ENCODE results near the gene PDE11A. TPM values are rescaled to one million over a fixed set of nuclear protein-coding genes. Genes with fewer than 3 reads are reported as not detected.

PDE11A gene
- total RNA-seq, 4 donors from 2014 or later: 0.82 to 16.2 (median 4.3) TPM

- intact Hi-C loops (cut with DNase I; ENCODE audit: low total_unique reads): no loop called here
- Histone ChIP-seq H3K4me3 (no peak overlapping the region), H3K27me3 (no peaks in the 10 kb centered on the region), H3K9me3 (no peaks in the 10 kb centered on the region), H3K27ac (no peak overlapping the region), H3K36me3 (no peaks in the 10 kb centered on the region), H3K4me1 (peaks cover 15 to 18% of the 10 kb centered on the region in 2 donors)
- in situ Hi-C loops (cut with MboI; ENCODE audit: low sequenced_read_pairs in 4 of 4): no loop called here
- ATAC-seq: no peak
- DNase-seq: no peak
- no peak for TF ChIP-seq POLR2A (IDR thresholded peaks at IDR 0.05)
- TF ChIP-seq, protein P1, sequence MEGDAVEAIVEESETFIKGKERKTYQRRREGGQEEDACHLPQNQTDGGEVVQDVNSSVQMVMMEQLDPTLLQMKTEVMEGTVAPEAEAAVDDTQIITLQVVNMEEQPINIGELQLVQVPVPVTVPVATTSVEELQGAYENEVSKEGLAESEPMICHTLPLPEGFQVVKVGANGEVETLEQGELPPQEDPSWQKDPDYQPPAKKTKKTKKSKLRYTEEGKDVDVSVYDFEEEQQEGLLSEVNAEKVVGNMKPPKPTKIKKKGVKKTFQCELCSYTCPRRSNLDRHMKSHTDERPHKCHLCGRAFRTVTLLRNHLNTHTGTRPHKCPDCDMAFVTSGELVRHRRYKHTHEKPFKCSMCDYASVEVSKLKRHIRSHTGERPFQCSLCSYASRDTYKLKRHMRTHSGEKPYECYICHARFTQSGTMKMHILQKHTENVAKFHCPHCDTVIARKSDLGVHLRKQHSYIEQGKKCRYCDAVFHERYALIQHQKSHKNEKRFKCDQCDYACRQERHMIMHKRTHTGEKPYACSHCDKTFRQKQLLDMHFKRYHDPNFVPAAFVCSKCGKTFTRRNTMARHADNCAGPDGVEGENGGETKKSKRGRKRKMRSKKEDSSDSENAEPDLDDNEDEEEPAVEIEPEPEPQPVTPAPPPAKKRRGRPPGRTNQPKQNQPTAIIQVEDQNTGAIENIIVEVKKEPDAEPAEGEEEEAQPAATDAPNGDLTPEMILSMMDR (IDR thresholded peaks at IDR 0.05 in 4 of 5, conservative IDR thresholded peaks at IDR 0.05 in 1 of 5): no peak
These were observed 162.6 kb downstream of the PDE11A start for GRCh38 chr2:177909962-177910361.

GRCh38 chr2:177908824-177909223 is 163.8 kb downstream of the PDE11A start:
- Histone ChIP-seq H3K4me3 (no peak overlapping the region), H3K27me3 (no peaks in the 10 kb centered on the region), H3K4me1 (peaks cover 5 to 7% of the 10 kb centered on the region in 2 donors), H3K27ac (no peak overlapping the region), H3K36me3 (no peaks in the 10 kb centered on the region), H3K9me3 (no peaks in the 10 kb centered on the region)
- ATAC-seq: no peak
- in situ Hi-C loops (cut with MboI; ENCODE audit: low sequenced_read_pairs in 4 of 4): no loop called here
- TF ChIP-seq, protein P1 (IDR thresholded peaks at IDR 0.05 in 4 of 5, conservative IDR thresholded peaks at IDR 0.05 in 1 of 5): no peak
- TF ChIP-seq POLR2A (IDR thresholded peaks at IDR 0.05): no peak
- intact Hi-C loops (cut with DNase I; ENCODE audit: low total_unique reads): no loop called here
- no peak for DNase-seq

DNA sequence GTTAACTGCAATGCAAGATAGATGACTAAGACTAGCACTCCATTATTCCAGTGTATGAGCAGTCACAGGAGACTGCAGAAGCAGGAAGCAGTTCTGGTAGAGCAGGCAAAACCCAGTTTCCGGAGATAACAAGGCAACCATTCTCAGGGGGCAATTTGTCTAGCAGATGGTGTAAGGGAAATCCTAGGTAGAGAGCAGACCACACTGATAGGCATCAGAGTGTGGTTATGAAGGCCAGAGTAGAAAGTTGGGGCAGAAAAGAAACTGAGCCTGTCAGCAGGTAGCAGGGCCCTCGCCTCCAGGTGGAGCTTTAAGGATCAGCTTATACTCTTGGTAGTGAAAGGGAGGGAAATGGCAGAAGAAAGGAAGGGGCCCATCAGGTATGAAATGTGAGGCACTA is 164.4 kb downstream of the PDE11A start:
- intact Hi-C loops (cut with DNase I; ENCODE audit: low total_unique reads): no loop called here
- no peaks in the 10 kb centered on the region for H3K36me3 ChIP-seq
- DNase-seq (no peak), ATAC-seq (no peak)
- TF ChIP-seq, protein P1 (IDR thresholded peaks at IDR 0.05 in 4 of 5, conservative IDR thresholded peaks at IDR 0.05 in 1 of 5): no peak
- no peak for TF ChIP-seq POLR2A (IDR thresholded peaks at IDR 0.05)
- H3K27me3 ChIP-seq: no peaks in the 10 kb centered on the region
- peaks cover 2% of the 10 kb centered on the region in 2 donors for H3K4me1 ChIP-seq
- no peaks in the 10 kb centered on the region for H3K9me3 ChIP-seq
- no peak overlapping the region for H3K4me3 ChIP-seq
- in situ Hi-C loops (cut with MboI; ENCODE audit: low sequenced_read_pairs in 4 of 4): no loop called here
- no peak overlapping the region for H3K27ac ChIP-seq

GRCh38 chr2:177906041-177906718 is 166.4 kb downstream of the PDE11A start:
- Histone ChIP-seq H3K27me3 (no peaks in the 10 kb centered on the region), H3K9me3 (no peaks in the 10 kb centered on the region), H3K4me3 (no peak overlapping the region), H3K4me1 (peaks cover 0 to 13% of the 10 kb centered on the region in 2 donors), H3K36me3 (no peaks in the 10 kb centered on the region), H3K27ac (no peak overlapping the region)
- DNase-seq (peak in 1 of 2 donors; percentile 27), ATAC-seq (peak; percentile 43 to 68)
- TF ChIP-seq, protein P1 (IDR thresholded peaks at IDR 0.05 in 4 of 5, conservative IDR thresholded peaks at IDR 0.05 in 1 of 5): peak; percentile 45 to 74 (median 59)
- no peak for TF ChIP-seq POLR2A (IDR thresholded peaks at IDR 0.05)
- in situ Hi-C loops (cut with MboI; ENCODE audit: low sequenced_read_pairs in 4 of 4): no loop called here
- intact Hi-C loops (cut with DNase I; ENCODE audit: low total_unique reads): no loop called here
